Activated naive CD4-positive, alpha-beta T cell treated with anti-CD3 and anti-CD28 coated beads, Interleukin-2, amount 50 U/mL, for 16 hours (primary cell): ENCODE data around the gene ZKSCAN1.
"Not testable (repeated sequence)": the region's sequence is repeated elsewhere in the genome, so short reads cannot be mapped to it uniquely, and the experiment has no call there.

Experiments
- DNase-seq: peaks from one replicate; pipeline ENCODE4 v3.0.0-alpha.2; 2020

The ZKSCAN1 gene

DNA sequence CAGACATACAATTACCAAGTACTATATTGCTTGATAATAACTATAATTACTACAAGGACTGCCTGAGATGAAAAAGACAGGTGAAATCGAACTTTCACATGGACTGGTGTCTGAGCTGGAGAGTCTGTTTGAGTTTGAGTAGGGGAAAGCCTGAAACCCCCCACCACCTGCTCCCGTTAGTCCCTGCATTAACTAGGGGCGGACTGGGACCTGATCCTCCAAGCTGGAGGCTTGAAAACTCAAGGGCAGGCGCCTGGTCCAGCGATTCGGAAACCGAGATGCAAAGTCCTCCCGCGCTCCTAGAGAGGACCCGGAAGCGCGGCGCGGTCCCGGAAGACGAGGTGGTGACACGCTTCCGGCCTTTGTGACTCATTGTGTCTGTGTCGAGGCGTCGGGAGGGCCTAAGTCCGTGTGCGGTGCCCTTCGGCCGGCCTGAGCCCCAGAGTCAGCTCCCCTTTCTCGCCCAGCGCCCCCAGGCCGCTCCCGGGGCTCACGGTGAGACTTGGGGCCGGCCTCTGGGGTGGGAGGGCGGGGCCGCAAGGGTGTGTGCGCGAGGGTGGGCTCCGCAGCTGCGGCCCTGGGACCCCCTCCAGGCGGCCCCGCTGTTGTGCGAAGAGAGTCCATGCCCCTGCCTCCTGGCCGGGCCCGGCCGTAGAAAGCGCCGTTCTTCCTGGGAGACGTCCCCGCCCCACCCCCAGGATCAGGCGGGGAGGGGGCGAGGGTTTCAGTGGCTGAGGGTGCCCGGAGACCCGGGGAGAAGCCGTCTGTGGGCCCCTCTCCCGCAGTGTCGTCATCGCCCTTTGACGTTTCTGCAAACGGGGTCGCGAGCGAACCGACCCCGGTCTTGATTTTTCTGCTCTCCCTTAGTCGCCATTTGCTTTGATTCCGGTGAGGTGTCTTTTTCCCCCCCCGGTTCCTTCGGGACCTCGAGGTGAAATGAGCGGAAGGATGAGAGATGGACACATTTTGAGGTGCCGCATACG is at the start of gene ZKSCAN1:
Gene ZKSCAN1 (plus strand): TSS at position 365 of the 983 bp plus-strand sequence. CDS start 7,911 bp downstream, outside the sequence.
- peak; percentile 85 for DNase-seq

DNA sequence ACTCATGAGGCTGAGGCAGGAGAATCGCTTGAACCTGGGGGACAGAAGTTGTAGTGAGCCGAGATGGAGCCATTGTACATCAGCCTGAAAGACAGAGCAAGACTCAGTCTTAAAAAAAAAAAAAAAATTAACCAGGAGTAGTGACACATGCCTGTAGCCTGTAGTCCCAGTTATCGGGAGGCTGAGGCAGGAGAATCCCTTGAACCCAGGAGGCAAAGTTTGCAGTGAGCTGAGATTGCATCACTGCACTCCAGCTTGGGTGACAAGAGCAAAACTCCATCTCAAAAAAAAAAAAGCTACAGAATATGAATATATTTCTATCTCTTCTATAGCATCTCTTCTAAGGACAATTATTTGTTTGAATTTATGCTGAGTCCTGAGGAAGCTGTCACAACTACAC is 46.1 kb upstream of the ZKSCAN1 start:
- DNase-seq, result no peak

DNA sequence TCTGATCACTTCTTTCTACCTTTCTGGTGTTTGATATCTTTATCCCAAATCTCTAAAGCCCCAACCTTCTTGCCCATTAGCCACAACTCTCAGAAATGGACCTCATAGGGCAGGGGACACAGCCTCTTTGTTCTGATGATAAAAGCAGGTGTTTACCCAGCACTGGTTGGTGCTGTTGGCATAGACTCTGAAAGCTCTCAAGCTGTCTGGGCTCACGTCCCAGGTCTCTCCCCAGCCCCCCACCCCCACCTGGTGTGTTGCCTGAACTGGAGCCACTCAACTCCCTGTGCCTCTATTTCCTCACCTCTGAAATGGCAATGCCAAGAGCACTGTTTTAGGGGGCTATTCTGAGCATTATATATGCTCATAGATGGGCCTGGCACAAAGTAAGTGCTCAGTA is 45.6 kb upstream of the ZKSCAN1 start:
- DNase-seq, result not testable (repeated sequence)

DNA sequence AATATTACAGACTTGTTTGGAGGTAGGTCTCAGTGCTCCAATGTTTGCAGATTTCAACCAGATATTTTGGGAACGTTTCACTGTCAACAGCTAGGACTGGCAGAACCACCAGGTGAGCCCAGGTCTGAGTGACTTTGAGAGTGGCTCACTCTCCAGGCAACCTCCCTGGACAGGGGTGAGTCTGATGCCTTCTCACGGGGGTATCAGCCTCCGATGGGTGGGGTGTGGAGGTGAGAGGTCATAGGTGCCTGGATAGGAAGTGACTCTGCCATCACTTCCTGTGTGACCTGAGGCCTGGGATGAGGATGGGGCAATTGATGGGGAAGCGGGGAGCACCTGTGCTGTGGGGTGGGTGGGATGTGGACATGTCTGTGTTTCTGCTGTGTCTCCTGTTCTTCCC is 44.2 kb upstream of the ZKSCAN1 start:
- no peak for DNase-seq

DNA sequence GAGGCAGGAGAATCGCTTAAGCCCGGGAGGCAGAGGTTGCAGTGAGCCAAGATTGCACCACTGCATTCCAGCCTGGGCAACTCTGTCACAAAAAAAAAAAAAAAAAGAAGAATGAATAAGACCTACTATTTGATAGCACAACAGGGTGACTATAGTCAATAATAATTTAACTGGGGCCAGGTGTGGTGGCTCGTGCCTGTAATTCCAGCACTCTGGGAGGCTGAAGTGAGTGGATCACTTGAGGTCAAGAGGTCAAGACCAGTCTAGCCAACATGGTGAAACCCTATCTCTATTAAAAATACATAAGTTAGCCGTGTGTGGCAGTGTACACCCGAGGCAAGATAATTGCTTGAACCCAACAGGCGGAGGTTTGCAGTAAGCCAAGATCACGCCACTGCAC is 41.6 kb upstream of the ZKSCAN1 start:
- not testable (repeated sequence) for DNase-seq

DNA sequence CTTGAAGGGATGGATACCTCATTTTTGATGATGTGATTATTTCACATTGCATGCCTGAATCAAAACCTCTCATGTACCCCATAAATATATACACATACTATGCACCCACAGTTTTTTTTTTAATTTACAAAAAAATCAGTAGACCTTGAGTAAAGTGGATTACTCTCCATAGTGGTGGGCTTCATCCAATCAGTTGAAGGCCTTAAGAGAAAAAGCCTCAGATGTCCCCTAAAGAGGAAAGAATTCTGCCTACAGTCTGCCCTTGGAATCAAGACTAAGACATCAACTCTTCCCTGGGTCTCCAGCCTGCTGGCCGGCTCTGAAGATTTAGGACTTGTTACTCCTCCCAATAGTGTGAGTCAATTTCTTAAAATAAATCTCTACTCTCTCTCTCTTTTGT is 40.7 kb upstream of the ZKSCAN1 start:
- DNase-seq, result no peak

DNA sequence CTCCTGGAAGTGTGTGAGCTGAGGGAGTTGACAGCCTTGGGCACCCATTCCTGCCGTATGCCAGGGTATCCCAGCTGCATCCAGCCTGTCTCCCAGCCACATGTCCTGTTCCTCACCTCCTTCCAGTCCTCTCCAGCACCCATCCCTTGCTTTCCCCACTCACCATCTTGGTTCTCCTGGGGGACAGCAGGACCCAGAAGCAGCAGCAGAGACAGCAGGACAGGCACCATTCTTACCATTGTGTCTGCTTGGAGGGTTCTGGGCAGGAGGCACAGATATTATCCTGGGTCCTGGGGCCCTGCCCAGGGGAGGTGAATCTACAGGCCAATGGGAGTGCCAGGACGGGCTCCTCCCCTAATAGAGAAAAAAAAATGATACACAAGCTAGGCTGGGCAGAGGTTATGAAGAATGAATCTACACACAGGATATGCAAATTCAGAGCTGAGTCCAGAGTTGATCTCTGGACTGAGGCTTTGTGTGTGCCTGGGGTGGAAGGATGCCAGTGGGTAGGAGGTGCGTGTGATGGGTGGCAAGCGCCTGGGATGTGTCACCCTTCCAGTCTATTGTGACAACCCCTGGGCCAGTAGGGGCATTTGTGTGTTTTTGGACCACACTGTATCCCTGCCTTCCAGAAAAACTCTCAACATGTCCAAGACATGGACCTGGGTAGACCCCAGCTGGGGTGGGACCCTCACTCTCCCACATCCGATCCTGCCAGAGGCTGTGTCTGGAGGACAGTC is 39.4 kb upstream of the ZKSCAN1 start, which contains the start of gene AZGP1:
Gene AZGP1 (minus strand): TSS at position 250 of the 740 bp plus-strand sequence. CDS start 11 bp downstream, at position 239.
- DNase-seq, result no peak

DNA sequence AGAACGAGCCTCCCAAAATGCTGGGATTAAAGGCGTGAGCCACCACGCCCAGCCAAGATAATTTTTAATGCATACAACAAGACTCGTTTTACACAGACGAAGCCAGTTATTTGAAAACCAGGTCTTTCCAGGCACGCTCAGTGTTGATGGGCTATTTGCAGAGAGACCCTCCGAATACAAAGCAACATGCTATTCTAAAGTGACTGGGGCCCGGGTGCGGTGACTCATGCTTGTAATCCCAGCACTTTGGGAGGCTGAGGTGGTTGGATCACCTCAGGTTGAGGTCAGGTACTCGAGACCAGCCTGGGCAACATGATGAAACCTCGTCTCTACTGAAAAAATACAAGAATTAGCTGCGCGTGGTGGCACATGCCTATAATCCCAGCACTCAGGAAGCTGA is 38.8 kb upstream of the ZKSCAN1 start:
- no peak for DNase-seq

DNA sequence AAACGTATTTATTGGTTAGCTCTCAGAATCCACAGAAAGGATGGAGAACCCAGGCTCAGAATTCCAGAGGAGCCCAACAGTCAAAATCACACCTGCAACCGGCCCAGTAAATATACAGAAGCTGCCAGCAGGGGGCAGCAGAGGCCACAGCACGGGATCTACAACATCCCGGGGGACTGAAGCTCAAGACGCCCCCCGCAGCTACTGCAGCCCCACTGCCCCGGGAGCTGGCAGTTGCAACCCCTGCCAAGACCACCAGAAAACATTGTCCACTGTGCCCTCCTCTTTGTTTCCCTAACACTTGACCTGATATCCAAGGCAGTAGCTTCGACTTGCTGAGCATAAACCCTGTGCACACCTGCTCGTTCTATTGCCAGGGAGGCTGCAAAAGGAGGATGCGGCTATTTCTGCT is 35.6 kb upstream of the ZKSCAN1 start:
- peak; percentile 67 for DNase-seq

DNA sequence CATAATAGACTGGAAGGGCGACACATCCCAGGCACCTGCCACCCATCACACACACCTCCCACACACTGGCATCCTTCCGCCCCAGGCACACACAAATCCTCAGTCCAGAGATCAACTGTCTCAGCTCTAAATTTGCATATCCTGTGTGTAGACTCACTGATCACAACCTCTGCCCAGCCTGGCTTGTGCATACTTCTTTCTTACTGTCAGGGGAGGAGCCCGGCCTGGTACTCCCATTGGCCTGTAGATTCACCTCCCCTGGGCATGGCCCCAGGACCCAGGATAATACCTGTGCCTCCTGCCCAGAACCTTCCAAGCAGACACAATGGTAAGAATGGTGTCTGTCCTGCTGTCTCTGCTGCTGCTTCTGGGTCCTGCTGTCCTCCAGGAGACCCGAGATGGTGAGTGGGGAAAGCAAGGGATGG is 34.9 kb upstream of the ZKSCAN1 start:
- not testable (repeated sequence) for DNase-seq

DNA sequence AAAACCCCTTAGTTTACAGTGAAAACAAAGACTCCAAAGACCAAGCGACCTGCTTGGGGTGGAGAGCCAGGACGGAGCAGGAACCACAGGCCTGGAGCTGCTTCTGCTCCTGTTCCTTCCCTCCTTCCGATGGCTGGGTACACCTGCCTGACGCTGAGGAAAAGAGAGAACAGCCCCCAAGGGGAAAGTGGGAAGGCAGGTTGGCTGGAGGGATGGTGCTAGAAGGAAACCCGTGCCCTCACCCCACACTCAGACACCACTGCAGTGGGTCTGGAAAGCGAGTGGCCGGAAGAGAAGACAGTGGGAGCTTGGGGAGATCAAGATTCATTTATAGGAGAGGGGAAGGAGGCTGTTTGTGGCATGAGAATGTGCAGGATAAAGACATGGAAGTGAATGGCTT is 34.3 kb upstream of the ZKSCAN1 start:
- DNase-seq, result not testable (repeated sequence)

DNA sequence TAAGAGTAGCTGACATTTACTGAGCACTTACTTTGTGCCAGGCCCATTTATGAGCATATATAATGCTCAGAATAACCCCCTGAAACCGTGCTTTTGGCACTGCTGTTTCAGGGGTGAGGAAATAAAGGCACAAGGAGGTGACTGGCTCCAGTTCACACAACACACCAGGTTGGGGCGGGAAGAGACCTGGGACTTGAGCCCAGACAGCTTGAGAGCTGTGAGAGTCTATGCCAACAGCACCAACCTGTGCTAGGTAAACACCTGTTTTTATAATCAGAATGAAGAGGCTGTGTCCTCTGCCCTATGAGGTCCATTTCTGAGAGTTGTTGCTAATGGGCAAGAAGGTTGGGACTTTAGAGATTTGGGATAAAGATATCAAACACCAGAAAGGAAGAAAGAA is 30.8 kb upstream of the ZKSCAN1 start:
- DNase-seq, result no peak

DNA sequence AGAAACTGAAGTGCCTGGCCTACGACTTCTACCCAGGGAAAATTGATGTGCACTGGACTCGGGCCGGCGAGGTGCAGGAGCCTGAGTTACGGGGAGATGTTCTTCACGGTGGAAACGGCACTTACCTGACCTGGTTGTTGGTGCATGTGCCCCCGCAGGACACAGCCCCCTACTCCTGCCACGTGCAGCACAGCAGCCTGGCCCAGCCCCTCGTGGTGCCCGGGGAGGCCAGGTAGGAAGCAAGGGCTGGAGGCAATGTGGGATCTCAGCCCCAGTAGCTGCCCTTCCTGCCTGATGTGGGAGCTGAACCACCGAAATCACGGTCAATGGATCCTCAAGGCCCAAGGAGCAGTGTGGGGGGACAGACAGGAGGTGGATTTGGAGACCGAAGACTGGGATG is 28.1 kb upstream of the ZKSCAN1 start:
- not testable (repeated sequence) for DNase-seq

DNA sequence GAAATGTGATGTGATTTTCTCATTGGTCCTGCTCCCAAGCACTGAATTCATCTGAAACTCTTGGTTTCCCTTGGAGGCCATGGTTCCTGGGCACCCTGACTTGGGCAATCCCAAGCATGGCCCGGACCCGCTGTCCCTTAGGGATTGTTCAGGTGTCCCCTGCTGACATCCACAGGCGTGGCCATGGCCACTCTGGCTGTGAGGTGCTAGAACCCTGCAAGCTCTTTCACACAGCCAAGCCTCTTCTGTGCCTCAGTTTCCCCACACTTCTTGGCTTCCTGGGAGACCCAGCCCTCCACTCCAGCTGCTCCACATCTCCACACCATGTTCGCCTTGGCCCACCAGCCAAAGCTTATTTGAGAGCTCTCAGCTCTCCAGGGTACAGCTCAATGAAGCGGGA is 27.6 kb upstream of the ZKSCAN1 start:
- DNase-seq, result no peak

DNA sequence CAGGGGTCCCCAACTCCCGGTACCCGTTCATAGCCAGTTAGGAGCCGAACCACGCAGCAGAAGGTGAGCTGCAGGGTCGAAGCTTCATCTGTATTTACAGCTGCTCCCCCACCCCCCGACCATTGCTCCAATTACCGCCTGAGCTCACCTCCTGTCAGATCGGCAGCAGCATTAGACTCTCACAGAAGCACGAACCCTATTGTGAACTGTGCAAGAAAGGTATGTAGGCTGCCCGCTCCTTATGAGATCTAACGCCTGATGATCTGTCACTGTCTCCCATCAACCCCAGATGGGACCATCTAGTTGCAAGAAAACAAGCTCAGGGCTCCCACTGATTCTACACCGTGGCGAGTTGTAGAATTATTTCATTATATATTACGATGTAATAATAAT is 24.9 kb upstream of the ZKSCAN1 start:
- DNase-seq, result no peak

DNA sequence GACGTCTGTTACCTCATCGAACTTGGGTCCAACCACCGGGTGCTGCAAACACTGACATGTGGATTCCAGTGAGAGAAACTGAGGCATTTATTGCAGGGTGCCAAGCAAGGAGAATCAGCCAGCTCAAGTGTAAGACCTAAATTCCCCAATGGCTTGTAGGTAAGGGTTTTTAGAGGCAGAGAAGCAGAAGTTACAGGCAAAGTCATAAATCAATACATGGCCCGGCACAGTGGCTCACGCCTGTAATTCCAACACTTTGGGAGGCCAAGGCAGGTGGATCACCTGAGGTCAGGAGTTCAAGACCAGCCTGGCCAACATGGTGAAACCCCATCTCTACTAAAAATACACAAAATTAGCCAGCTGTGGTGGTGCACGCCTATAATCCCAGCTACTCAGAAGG is 23.9 kb upstream of the ZKSCAN1 start:
- DNase-seq, result not testable (repeated sequence)

DNA sequence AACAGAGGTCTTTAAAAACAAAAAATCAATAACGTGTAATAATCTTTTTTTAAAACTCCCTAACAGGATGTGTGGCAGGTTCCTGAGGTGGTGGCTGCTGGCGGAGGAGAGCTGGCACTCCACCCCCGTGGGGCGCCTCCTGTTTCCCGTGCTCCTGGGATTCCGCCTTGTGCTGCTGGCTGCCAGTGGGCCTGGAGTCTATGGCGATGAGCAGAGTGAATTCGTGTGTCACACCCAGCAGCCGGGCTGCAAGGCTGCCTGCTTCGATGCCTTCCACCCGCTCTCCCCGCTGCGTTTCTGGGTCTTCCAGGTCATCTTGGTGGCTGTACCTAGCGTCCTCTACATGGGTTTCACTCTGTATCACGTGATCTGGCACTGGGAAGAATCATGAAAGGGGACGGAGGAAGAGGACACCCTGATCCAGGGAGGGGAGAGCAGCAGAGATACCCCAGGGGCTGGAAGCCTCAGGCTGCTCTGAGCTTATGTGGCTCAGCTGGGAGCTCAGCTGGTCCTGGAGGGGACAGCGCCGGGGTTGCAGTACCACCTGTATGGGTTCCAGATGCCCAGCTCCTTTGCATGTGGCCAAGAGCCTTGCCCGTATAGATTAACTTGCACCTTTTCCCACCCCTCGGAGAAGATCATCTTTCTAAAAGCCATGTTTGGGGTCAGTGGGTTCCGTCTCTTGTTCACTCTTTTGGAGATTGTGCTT is 22.9 kb upstream of the ZKSCAN1 start:
- DNase-seq, result no peak

DNA sequence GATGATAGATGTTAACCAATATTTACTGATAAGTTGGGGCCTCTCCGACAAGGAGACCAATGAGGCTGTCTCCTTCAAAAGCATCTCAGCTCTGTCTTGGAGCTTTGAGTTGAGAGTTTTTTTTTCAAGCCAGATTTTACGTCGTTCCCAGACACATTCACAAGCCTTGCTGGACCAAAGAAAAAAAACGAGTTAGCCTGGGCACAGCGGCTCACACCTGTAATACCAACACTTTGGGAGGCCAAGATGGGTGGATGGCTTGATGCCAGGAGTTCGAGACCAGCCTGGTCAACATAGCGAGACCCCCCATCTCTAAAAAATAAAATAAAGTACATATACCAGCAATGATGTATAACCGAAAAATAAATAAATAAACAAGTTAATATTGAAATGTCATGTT is 20.6 kb upstream of the ZKSCAN1 start:
- DNase-seq, result no peak

DNA sequence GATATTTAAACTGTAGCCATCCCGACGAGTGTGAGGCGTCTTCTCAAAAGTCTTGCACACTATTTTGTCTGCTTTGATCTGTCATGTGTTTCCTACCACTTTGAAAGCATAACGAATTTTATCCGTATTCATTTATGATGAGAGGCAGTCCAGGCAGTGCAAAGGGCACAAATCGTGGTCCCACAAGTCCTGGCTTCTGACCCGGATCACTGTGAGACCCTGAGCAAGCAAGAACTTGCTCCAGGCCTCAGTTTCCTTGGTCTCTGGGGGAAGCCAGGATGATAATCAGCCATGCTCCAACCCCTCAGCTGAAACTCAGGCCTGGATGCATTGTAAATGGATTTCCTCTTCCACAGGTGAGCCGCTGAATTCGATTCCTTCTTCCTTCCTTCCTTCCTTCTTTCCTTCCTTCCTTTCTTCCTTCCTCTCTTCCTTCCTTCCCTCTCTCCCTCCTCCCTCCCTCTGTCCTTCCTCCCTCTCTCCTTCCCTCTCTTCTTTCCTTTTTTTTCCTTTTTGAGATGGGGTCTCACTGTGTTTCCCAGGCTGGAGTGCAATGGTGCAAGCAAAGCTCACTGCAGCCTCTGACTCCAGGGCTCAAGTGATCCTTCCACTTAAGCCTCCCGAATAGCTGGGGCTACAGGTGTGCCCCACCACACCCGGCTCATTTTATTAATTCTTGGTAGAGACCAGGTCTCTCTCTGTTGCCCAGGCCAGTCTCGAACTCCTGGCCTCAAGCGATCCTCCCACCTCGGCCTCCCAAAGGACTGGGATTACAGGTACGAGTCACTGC is 18.4 kb upstream of the ZKSCAN1 start:
- no peak for DNase-seq

DNA sequence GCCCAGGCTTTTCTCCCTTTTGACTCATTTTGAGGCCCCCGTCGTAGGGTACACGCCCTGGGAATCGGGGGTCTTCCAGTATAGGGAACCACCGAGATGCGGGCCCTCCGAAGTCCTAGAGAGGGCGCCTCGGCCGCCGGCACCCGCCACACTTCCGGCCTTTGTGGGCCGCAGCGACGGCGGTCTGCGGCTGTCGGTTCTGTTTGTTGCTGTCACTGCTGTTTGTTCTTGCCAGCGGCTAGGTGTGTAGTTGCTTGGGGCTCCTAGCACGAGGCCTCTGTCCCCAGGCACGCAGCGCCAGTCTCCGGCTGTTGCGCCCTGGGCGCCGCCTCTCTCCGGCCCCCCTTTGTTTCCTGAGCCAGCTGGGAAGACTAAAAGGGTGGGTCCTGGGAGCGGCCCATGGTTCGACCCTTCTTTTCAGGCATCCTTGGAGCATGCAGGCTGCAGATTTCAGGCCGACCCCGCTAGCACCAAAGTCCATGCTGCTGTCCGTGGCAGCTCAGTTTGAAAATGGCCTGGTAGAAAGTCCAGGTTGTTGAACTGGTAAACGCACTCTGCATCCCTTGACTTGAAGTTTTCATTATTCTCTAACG is 17.8 kb upstream of the ZKSCAN1 start:
- DNase-seq, result peak; percentile 67

DNA sequence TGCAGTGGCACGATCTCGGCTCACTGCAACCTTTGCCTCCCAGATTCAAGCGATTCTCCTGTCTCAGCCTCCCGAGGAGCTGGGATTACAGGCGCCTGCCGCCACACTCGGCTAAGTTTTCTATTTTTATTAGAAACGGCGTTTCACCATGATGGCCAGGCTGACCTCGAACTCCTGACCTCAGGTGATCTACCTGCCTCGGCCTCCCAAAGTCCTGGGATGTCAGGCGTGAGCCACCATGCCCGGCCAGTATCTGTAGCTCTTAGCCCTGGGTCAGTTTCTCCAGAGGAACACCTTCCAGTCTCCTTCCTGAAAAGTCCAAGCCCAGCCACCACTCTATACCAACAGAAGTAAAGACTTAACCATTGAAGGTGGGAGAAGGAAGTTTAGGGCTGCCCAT is 15.2 kb upstream of the ZKSCAN1 start:
- no peak for DNase-seq
